Thoracic aorta (tissue), 2 donors: ENCODE measurements around the gene C1orf94. TPM values are rescaled to one million over a fixed set of nuclear protein-coding genes. Genes with fewer than 3 reads are reported as not detected.

Experiments used
- ATAC-seq: fragments of 150-250 bp; one replicate; pipeline ENCODE4 v1.8.0; 2017; ENCODE audit warnings: low read depth; ENCODE audit not compliant: insufficient number of reproducible peaks, low FRiP score
- DNase-seq: peaks from one replicate; pipeline ENCODE4 v3.0.0-alpha.2; 2020; ENCODE audit warnings: low spot score
- H3K27ac ChIP-seq, 2 donors: fragments of 200-600 bp; sonication (generic); 1 replicate in 1 of 2; 2 replicates in 1 of 2; pipeline ENCODE4 v1.5.1; 2016; ENCODE audit warnings: mild to moderate bottlenecking in 2 of 2, moderate library complexity in 2 of 2
- H3K27me3 ChIP-seq: fragments of 200-600 bp; sonication (generic); replicated peaks from 2 replicates; pipeline ENCODE4 v1.6.0; 2016; ENCODE audit warnings: mild to moderate bottlenecking; ENCODE audit not compliant: insufficient read depth
- H3K36me3 ChIP-seq: fragments of 200-600 bp; sonication (generic); one replicate; pipeline ENCODE4 v1.5.1; 2016
- H3K4me1 ChIP-seq, 2 donors: fragments of 200-600 bp; sonication (generic); 1 replicate in 1 of 2; 2 replicates in 1 of 2; pipeline versions ENCODE4 v1.5.1 to v1.6.0; 2016; ENCODE audit warnings: low read depth in 2 of 2, mild to moderate bottlenecking in 1 of 2; ENCODE audit not compliant: control insufficient read depth in 1 of 2
- H3K4me3 ChIP-seq: fragments of 200-600 bp; sonication (generic); 2 replicates; pipeline ENCODE4 v1.5.1; 2016; ENCODE audit warnings: mild to moderate bottlenecking
- H3K9me3 ChIP-seq: fragments of 200-600 bp; sonication (generic); 2 replicates; pipeline ENCODE4 v1.5.1; 2016
- total RNA-seq, 2 donors: library from RNA; depleted of rRNA; stranded (reverse); fragments of >200 nt; gene quantifications; one replicate each; pipeline versions ENCODE4 v1.1.0 to v1.2.3, GENCODE V29; 2016
- TF ChIP-seq, protein P1 (sequence below): fragments of 200-600 bp; sonication (generic); IDR thresholded peaks from one replicate; pipeline ENCODE4 v1.5.1; 2019; ENCODE audit warnings: antibody characterized with exemption

C1orf94 gene
- total RNA-seq, 2 donors from 2014 or later = not detected

DNA sequence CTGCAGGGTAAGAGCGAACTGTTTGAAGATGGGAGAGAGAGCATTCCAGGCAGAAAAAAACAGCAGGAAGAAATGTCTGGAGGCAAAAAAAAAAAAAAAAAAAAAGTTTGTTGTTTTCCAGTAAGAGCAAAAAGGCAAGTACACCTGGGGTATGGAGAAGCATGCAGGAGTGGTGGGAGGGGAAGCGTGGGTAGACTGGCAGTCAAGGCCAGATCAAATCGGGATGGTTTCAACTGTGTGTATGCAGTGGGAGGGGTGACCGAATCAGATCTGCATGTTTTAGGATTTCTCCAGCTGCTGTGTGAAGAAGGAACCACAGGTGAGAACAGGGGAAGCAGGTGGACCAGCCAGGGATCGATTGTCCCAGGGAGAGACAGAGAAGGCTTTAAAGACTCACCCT, 46.4 kb upstream of the C1orf94 start:
- ATAC-seq = no peak
- no peaks in the 10 kb centered on the region for H3K27me3 ChIP-seq
- no peak overlapping the region for H3K27ac ChIP-seq
- H3K36me3 ChIP-seq = no peaks in the 10 kb centered on the region
- TF ChIP-seq, protein P1, sequence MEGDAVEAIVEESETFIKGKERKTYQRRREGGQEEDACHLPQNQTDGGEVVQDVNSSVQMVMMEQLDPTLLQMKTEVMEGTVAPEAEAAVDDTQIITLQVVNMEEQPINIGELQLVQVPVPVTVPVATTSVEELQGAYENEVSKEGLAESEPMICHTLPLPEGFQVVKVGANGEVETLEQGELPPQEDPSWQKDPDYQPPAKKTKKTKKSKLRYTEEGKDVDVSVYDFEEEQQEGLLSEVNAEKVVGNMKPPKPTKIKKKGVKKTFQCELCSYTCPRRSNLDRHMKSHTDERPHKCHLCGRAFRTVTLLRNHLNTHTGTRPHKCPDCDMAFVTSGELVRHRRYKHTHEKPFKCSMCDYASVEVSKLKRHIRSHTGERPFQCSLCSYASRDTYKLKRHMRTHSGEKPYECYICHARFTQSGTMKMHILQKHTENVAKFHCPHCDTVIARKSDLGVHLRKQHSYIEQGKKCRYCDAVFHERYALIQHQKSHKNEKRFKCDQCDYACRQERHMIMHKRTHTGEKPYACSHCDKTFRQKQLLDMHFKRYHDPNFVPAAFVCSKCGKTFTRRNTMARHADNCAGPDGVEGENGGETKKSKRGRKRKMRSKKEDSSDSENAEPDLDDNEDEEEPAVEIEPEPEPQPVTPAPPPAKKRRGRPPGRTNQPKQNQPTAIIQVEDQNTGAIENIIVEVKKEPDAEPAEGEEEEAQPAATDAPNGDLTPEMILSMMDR = no peak
- no peak for DNase-seq
- no peaks in the 10 kb centered on the region for H3K4me1 ChIP-seq
- H3K9me3 ChIP-seq = no peaks in the 10 kb centered on the region
- no peak overlapping the region for H3K4me3 ChIP-seq

DNA sequence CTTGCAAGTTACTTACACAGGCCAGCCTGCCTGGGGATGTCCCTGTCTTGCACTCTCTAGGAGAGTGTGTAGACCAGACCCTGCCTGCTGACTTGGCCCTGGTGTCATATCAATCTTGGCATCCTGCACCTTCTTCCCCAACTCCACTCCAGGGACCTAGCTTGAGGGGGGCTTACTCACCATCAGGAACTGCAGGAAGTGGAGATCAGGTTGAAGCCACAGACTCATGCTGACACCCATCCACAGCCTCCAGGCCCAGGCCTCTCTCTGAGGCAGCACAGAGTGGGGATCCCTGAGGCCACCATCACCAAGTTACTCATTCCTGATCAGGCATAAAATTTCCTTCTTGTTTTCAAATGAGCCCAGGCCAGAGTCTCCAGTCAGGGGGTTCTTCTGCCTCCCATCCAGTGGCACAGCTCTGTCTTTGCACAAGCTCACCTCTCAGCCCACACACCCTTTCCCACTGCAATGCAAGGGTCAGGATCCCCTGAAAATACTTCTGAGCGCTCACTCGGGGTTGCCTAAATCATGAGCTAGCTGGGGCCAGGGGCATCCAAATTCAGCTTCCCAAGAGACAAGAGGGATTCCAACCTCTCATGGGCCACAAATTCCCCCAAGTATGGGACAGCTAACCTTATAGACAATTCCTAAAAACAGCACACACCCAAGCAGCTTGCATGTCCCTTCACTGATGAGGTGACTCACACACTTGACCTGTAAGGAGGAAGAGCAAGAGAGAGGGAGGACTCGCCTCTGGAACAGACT, 45.1 kb upstream of the C1orf94 start:
- Histone ChIP-seq H3K27ac (no peak overlapping the region), H3K36me3 (no peaks in the 10 kb centered on the region), H3K9me3 (no peaks in the 10 kb centered on the region), H3K4me1 (no peaks in the 10 kb centered on the region), H3K27me3 (no peaks in the 10 kb centered on the region), H3K4me3 (no peak overlapping the region)
- ATAC-seq (no peak), DNase-seq (no peak)
- TF ChIP-seq, protein P1 = no peak

DNA sequence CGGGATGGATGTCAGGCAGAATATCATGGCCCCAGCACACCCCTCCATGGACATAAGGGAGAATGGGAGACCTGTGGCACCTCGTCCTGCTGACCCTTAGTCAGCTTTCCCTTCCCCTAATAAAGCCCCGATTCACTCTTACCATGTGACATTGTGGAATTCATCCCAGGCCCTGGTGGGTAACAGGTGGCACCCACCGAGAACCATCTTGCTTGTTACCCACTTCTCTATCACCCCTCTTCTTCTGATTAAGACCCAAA, 44.6 kb upstream of the C1orf94 start:
- ATAC-seq (no peak), DNase-seq (no peak)
- Histone ChIP-seq H3K27me3 (no peaks in the 10 kb centered on the region), H3K27ac (no peak overlapping the region), H3K4me1 (no peaks in the 10 kb centered on the region), H3K36me3 (no peaks in the 10 kb centered on the region), H3K4me3 (no peak overlapping the region), H3K9me3 (no peaks in the 10 kb centered on the region)
- TF ChIP-seq, protein P1 = no peak

DNA sequence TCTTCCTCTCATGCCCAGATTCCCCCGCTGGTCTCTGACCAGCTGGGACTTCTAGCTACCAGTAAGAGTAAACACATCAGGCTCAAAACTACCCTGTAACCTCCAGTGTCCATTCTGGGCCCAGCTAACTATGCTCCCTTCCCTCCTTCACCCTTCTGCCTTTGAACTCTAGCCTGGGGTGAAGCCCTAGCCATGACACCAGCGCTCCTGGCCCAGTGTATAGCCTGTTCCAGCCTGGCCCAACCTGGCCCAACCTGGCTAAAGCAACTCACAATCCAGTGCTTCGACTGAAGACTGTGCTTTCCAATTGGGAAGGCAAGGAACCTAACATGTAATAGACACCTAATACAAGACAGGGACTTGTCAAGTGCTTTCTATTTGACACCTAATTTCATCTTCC, 39.3 kb upstream of the C1orf94 start:
- H3K9me3 ChIP-seq = no peaks in the 10 kb centered on the region
- ATAC-seq (no peak), DNase-seq (no peak)
- H3K27me3 ChIP-seq = no peaks in the 10 kb centered on the region
- H3K36me3 ChIP-seq = no peaks in the 10 kb centered on the region
- H3K27ac ChIP-seq = no peak overlapping the region
- TF ChIP-seq, protein P1 = no peak
- H3K4me1 ChIP-seq = no peaks in the 10 kb centered on the region
- H3K4me3 ChIP-seq = no peak overlapping the region

DNA sequence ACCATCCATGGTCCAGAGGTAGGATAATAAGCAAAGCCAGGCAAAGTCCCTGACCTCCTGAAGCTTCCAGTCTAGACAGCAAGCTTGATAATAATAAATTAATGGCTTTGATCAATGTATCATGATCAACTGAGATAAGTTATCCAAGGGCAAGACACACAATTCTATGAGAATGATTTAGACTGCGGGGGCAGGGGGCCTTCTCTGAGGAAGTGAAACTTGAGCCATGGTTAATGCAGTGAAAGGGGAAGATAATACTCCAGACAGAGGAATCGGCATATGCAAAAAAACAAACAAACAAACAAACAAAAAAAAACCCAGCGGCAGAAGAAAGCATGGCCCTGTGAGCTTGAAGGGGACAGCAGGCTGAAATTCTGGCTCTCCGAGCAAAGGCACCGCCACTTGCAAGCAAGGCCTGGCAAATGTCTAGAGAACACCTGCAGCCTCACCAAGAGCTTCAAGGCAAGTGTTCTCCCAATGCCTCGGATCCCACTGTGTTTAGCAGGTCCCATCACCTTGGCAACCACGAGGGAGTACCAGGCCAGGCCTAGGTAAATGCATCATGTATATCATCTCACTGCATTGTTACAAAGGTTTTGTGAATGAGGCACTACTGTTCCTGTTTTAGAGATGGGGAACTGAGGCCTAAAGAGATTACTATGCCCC, 36.6 kb upstream of the C1orf94 start:
- no peaks in the 10 kb centered on the region for H3K36me3 ChIP-seq
- no peak overlapping the region for H3K4me3 ChIP-seq
- no peak for DNase-seq
- no peak for ATAC-seq
- H3K27ac ChIP-seq = no peak overlapping the region
- H3K27me3 ChIP-seq = no peaks in the 10 kb centered on the region
- no peaks in the 10 kb centered on the region for H3K4me1 ChIP-seq
- TF ChIP-seq, protein P1 = no peak
- no peaks in the 10 kb centered on the region for H3K9me3 ChIP-seq
